Liver (tissue), 9 donors: Measurements from ENCODE around the gene PTPRC. TPM values are rescaled to one million over a fixed set of nuclear protein-coding genes. Genes with fewer than 3 reads are reported as not detected.

ENCODE experiments used
- DNase-seq: peaks from one replicate; pipeline ENCODE4 v3.0.0-alpha.2; 2017; ENCODE audit warnings: low spot score
- H3K27ac ChIP-seq, 2 donors: one replicate each; pipeline ENCODE4 v1.7.0; 2013; ENCODE audit warnings: inconsistent platforms in 2 of 2, low read length in 2 of 2, control low read depth in 1 of 2, low read depth in 1 of 2, mild to moderate bottlenecking in 1 of 2
- H3K27me3 ChIP-seq, 4 donors: one replicate each; pipeline versions ENCODE4 v1.6.1 to v1.7.0; 2013; ENCODE audit warnings: low read length in 3 of 4, inconsistent platforms in 1 of 4, mild to moderate bottlenecking in 1 of 4, moderate library complexity in 1 of 4; ENCODE audit not compliant: control insufficient read depth in 4 of 4, insufficient read depth in 4 of 4
- H3K36me3 ChIP-seq, 4 donors: one replicate each; pipeline versions ENCODE4 v1.6.1 to v1.7.0; 2013; ENCODE audit warnings: low read length in 3 of 4, mild to moderate bottlenecking in 3 of 4, low read depth in 1 of 4, moderate library complexity in 1 of 4; ENCODE audit not compliant: control insufficient read depth in 4 of 4, insufficient read depth in 3 of 4
- H3K4me1 ChIP-seq, 4 donors: one replicate each; pipeline versions ENCODE4 v1.6.1 to v1.7.0; 2013; ENCODE audit warnings: low read length in 3 of 4, mild to moderate bottlenecking in 3 of 4, moderate library complexity in 1 of 4; ENCODE audit not compliant: control insufficient read depth in 4 of 4, insufficient read depth in 4 of 4
- H3K4me3 ChIP-seq, 3 donors: one replicate each; pipeline versions ENCODE4 v1.6.1 to v1.7.0; 2013; ENCODE audit warnings: low read length in 3 of 3, control low read depth in 1 of 3, low read depth in 1 of 3, mild to moderate bottlenecking in 1 of 3
- H3K9ac ChIP-seq, 2 donors: one replicate each; pipeline ENCODE4 v1.7.0; 2013; ENCODE audit warnings: low read length in 2 of 2, mild to moderate bottlenecking in 2 of 2, moderate library complexity in 2 of 2, control low read depth in 1 of 2, low read depth in 1 of 2
- H3K9me3 ChIP-seq, 4 donors: one replicate each; pipeline versions ENCODE4 v1.6.1 to v1.7.0; 2013; ENCODE audit warnings: low read length in 3 of 4; ENCODE audit not compliant: control insufficient read depth in 4 of 4
- ATF3 ChIP-seq: IDR thresholded peaks from 2 replicates; pipeline ENCODE4 v1.6.1; 2016; ENCODE audit warnings: antibody characterized with exemption
- CTCF ChIP-seq: fragments of 150-350 bp; IDR thresholded peaks from 2 replicates; pipeline ENCODE4 v1.5.1; 2017; ENCODE audit warnings: improper control_type of control experiment, low read depth, low read length; ENCODE audit not compliant: missing input control
- EGR1 ChIP-seq, 2 donors: IDR thresholded peaks; 2 replicates each; pipeline ENCODE4 v1.6.1; 2016 to 2018; ENCODE audit warnings: antibody characterized with exemption in 2 of 2, low read depth in 2 of 2
- FOXA1 ChIP-seq: IDR thresholded peaks from 2 replicates; pipeline ENCODE4 v1.6.1; 2016; ENCODE audit warnings: antibody characterized with exemption
- FOXA2 ChIP-seq: IDR thresholded peaks from 2 replicates; pipeline ENCODE4 v1.6.1; 2016; ENCODE audit warnings: antibody characterized with exemption
- GABPA ChIP-seq, 2 donors: IDR thresholded peaks in 1 of 2; conservative IDR thresholded peaks in 1 of 2; 2 replicates each; pipeline ENCODE4 v1.6.1; 2016; ENCODE audit warnings: antibody characterized with exemption in 2 of 2, mild to moderate bottlenecking in 1 of 2, moderate library complexity in 1 of 2
- HNF4A ChIP-seq, 2 donors: conservative IDR thresholded peaks; 2 replicates each; pipeline ENCODE4 v1.6.1; 2016; ENCODE audit warnings: antibody characterized with exemption in 2 of 2, mild to moderate bottlenecking in 2 of 2
- HNF4G ChIP-seq: IDR thresholded peaks from 2 replicates; pipeline ENCODE4 v1.6.1; 2016; ENCODE audit warnings: antibody characterized with exemption
- JUND ChIP-seq, 2 donors: IDR thresholded peaks; 2 replicates each; pipeline ENCODE4 v1.6.1; 2016; ENCODE audit warnings: antibody characterized with exemption in 2 of 2
- MAX ChIP-seq: IDR thresholded peaks from 2 replicates; pipeline ENCODE4 v1.6.1; 2016; ENCODE audit warnings: antibody characterized with exemption
- NR2F2 ChIP-seq: IDR thresholded peaks from 2 replicates; pipeline ENCODE4 v1.6.1; 2016; ENCODE audit warnings: antibody characterized with exemption
- RAD21 ChIP-seq, 2 donors: IDR thresholded peaks; 2 replicates each; pipeline ENCODE4 v1.6.1; 2016; ENCODE audit warnings: antibody characterized with exemption in 2 of 2, mild to moderate bottlenecking in 2 of 2
- RXRA ChIP-seq, 2 donors: IDR thresholded peaks; 2 replicates each; pipeline ENCODE4 v1.6.1; 2017 to 2018; ENCODE audit warnings: antibody characterized with exemption in 2 of 2, mild to moderate bottlenecking in 1 of 2
- SP1 ChIP-seq: IDR thresholded peaks from 2 replicates; pipeline ENCODE4 v1.6.1; 2018; ENCODE audit warnings: antibody characterized with exemption, mild to moderate bottlenecking
- TAF1 ChIP-seq: conservative IDR thresholded peaks from 2 replicates; pipeline ENCODE4 v1.6.1; 2016; ENCODE audit warnings: antibody characterized with exemption, mild to moderate bottlenecking
- YY1 ChIP-seq: IDR thresholded peaks from 2 replicates; pipeline ENCODE4 v1.6.1; 2016; ENCODE audit warnings: antibody characterized with exemption, mild to moderate bottlenecking
- ZBTB33 ChIP-seq: IDR thresholded peaks from 2 replicates; pipeline ENCODE4 v1.6.1; 2016; ENCODE audit warnings: antibody characterized with exemption
- WGBS: extraction: QIAGEN DNeasy Blood & Tissue Kit; methylation state at CpG from one replicate; pipeline ENCODE4 v1.1.7; 2013; 5-methylcytosine and 5-hydroxymethylcytosine counted together
- polyA plus RNA-seq, 2 donors: library from polyadenylated mRNA; stranded (reverse) in 1 of 2; unstranded in 1 of 2; fragments of 200-250 nt in 1 of 2; fragments of >200 nt in 1 of 2; fragmentation: Nextera tagmentation in 1 of 2; extraction: Ambion mirVana in 1 of 2; gene quantifications; one replicate each; pipeline versions ENCODE4 v1.2.1 to v1.2.3, GENCODE V29; 2013 to 2015
- total RNA-seq, 2 donors: library from RNA; depleted of rRNA; stranded (reverse); fragments of >200 nt; gene quantifications; one replicate each; pipeline ENCODE4 v1.2.3, GENCODE V29; 2014
- donor health status: healthy.
- donor health status: healthy.
- donor health status: healthy.
- donor health status: healthy.
- donor health status: healthy.

PTPRC gene
- total and polyA plus RNA-seq, 4 donors = 5.8 to 34.1 (median 16.2) TPM

GRCh38 chr1:198641501-198641900 lies 2.7 kb downstream of the PTPRC start:
- peak overlapping the region; percentile 12 to 84 for H3K9ac ChIP-seq
- H3K27ac ChIP-seq = no peak overlapping the region
- no peaks in the 10 kb centered on the region for H3K9me3 ChIP-seq
- H3K27me3 ChIP-seq = no peaks in the 10 kb centered on the region
- WGBS = 65% methylated on average over 2 of the region's 2 CpGs
- no peak for TF ChIP-seq FOXA1
- TF ChIP-seq MAX = no peak
- no peak for TF ChIP-seq CTCF
- TF ChIP-seq YY1 = no peak
- no peak for TF ChIP-seq ZBTB33
- no peak for TF ChIP-seq EGR1 (IDR thresholded peaks at IDR 0.05; ENCODE audit: low read depth in 2 of 2)
- no peak for TF ChIP-seq SP1
- no peak for TF ChIP-seq RAD21 (IDR thresholded peaks at IDR 0.05)
- no peak for TF ChIP-seq NR2F2
- TF ChIP-seq ATF3 = no peak
- TF ChIP-seq HNF4A (conservative IDR thresholded peaks at IDR 0.05) = no peak
- no peak overlapping the region for H3K4me3 ChIP-seq
- no peaks in the 10 kb centered on the region for H3K36me3 ChIP-seq
- no peak for DNase-seq
- peaks cover 0 to 2% (median 0%) of the 10 kb centered on the region in 4 donors for H3K4me1 ChIP-seq

- no peak for DNase-seq
- TF ChIP-seq TAF1 (no peak), HNF4G (no peak), MAX (no peak), NR2F2 (no peak), GABPA (IDR thresholded peaks at IDR 0.05 in 1 of 2, conservative IDR thresholded peaks at IDR 0.05 in 1 of 2) (no peak), SP1 (no peak), ATF3 (no peak), HNF4A (conservative IDR thresholded peaks at IDR 0.05) (no peak), FOXA2 (no peak), EGR1 (IDR thresholded peaks at IDR 0.05; ENCODE audit: low read depth in 2 of 2) (no peak), RAD21 (IDR thresholded peaks at IDR 0.05) (no peak), CTCF (no peak), JUND (IDR thresholded peaks at IDR 0.05) (no peak), RXRA (IDR thresholded peaks at IDR 0.05) (no peak), ZBTB33 (no peak), YY1 (no peak)
Observed at GRCh38 chr1:198641966-198642668, 3.3 kb downstream of the PTPRC start.

More at GRCh38 chr1:198641966-198642668, 3.3 kb downstream of the PTPRC start:
- Histone ChIP-seq H3K27me3 (no peaks in the 10 kb centered on the region), H3K9me3 (no peaks in the 10 kb centered on the region), H3K36me3 (no peaks in the 10 kb centered on the region), H3K4me1 (peaks cover 0 to 2% (median 0%) of the 10 kb centered on the region in 4 donors), H3K27ac (no peak overlapping the region), H3K4me3 (no peak overlapping the region), H3K9ac (peak overlapping the region in 1 of 2 donors; percentile 84)
- WGBS = 75% methylated on average over 5 of the region's 5 CpGs
